Endodermal cell (in vitro differentiated cells): ENCODE results near the gene TM4SF5. TPM values are rescaled to one million over a fixed set of nuclear protein-coding genes. Genes with fewer than 3 reads are reported as not detected.

Source experiments
- DNase-seq: peaks from one replicate; pipeline ENCODE4 v3.0.0-alpha.2; 2017
- H3K27ac ChIP-seq: 2 replicates; pipeline ENCODE4 v1.5.1; 2013; ENCODE audit warnings: mild to moderate bottlenecking, low read depth, low read length, moderate library complexity
- H3K27me3 ChIP-seq: 2 replicates; pipeline ENCODE4 v1.6.1; 2013; ENCODE audit warnings: mild to moderate bottlenecking, low read length, moderate library complexity; ENCODE audit not compliant: insufficient read depth, control insufficient read depth, poor library complexity, severe bottlenecking
- H3K36me3 ChIP-seq: 2 replicates; pipeline ENCODE4 v1.7.0; 2013; ENCODE audit warnings: mild to moderate bottlenecking, low read length, moderate library complexity; ENCODE audit not compliant: control insufficient read depth, insufficient read depth
- H3K4me1 ChIP-seq: one replicate; pipeline ENCODE4 v1.7.0; 2013; ENCODE audit warnings: low read length; ENCODE audit not compliant: control insufficient read depth, insufficient read depth
- H3K4me3 ChIP-seq: 2 replicates; pipeline ENCODE4 v1.5.1; 2013; ENCODE audit warnings: mild to moderate bottlenecking, low read length, moderate library complexity
- H3K9ac ChIP-seq: 2 replicates; pipeline ENCODE4 v1.6.1; 2013; ENCODE audit warnings: mild to moderate bottlenecking, low read length, moderate library complexity; ENCODE audit not compliant: poor library complexity, severe bottlenecking; ENCODE audit errors: extremely low read depth
- H3K9me3 ChIP-seq: 2 replicates; pipeline ENCODE4 v1.6.1; 2013; ENCODE audit warnings: mild to moderate bottlenecking, low read length, moderate library complexity; ENCODE audit not compliant: control insufficient read depth
- H3K27ac Mint-ChIP-seq: 2 replicates; pipeline ENCODE4 v1.8.0; 2020; ENCODE audit warnings: mixed read lengths
- H3K27me3 Mint-ChIP-seq: 2 replicates; pipeline ENCODE4 v1.8.0; 2021; ENCODE audit warnings: mild to moderate bottlenecking, mixed read lengths; ENCODE audit not compliant: insufficient read depth
- H3K36me3 Mint-ChIP-seq: 2 replicates; pipeline ENCODE4 v1.8.0; 2020; ENCODE audit warnings: low read depth, mixed read lengths
- H3K4me1 Mint-ChIP-seq: 2 replicates; pipeline ENCODE4 v1.8.0; 2020; ENCODE audit warnings: mixed read lengths
- H3K4me3 Mint-ChIP-seq: 2 replicates; pipeline ENCODE4 v1.8.0; 2020; ENCODE audit warnings: mild to moderate bottlenecking, moderate library complexity, mixed read lengths
- H3K9me3 Mint-ChIP-seq: 2 replicates; pipeline ENCODE4 v1.8.0; 2020; ENCODE audit warnings: mild to moderate bottlenecking, mixed read lengths
- WGBS, 2 experiments: methylation state at CpG; one replicate each; pipeline versions ENCODE4 v1.1.5 to v1.1.7; 2013; ENCODE audit warnings: missing lambda C conversion rate in 2 of 2, mixed read lengths in 1 of 2; ENCODE audit not compliant: insufficient coverage in 1 of 2, insufficient read length in 1 of 2; 5-methylcytosine and 5-hydroxymethylcytosine counted together
- total RNA-seq, 2 donors: library from RNA; stranded (reverse); fragmentation: NEBNext Ultra II Directional in 1 of 2; extraction: Animal tissue kit (Norgen Biotek cat#: 25700) in 1 of 2; gene quantifications; 2 replicates in 1 of 2; 3 replicates in 1 of 2; pipeline ENCODE4 v1.2.1, GENCODE V29; 2021
- TF ChIP-seq, protein P1 (sequence below): fragments of 200-600 bp; sonication (generic); conservative IDR thresholded peaks from 2 replicates; pipeline ENCODE4 v1.5.0; 2021; ENCODE audit warnings: antibody characterized with exemption, mild to moderate bottlenecking

TM4SF5 gene
- total RNA-seq, 2 donors from 2014 or later: not detected

DNA sequence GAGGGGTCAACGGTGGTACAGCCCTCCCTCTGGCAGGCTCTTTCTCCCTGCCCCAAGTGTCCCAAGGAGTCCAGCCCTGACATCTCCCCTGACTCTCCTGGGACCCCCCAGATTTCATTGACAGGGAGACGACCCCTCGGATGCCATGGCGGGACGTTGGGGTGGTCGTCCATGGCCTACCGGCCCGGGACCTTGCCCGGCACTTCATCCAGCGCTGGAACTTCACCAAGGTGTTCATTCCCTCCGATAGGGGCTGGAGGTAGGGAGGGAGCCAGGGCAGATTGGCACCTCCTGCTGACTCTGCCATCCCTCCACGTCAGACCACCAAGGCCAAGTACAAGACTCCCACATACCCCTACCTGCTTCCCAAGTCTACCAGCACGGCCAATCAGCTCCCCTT lies 45.1 kb downstream of the TM4SF5 start:
- peaks cover 56% of the 10 kb centered on the region for H3K36me3 Mint-ChIP-seq
- DNase-seq: no peak
- Histone ChIP-seq H3K36me3 (peaks cover 43% of the 10 kb centered on the region), H3K9me3 (no peaks in the 10 kb centered on the region), H3K4me3 (no peak overlapping the region), H3K4me1 (no peaks in the 10 kb centered on the region), H3K9ac (no peak overlapping the region), H3K27ac (no peak overlapping the region), H3K27me3 (no peaks in the 10 kb centered on the region)
- H3K27ac Mint-ChIP-seq: no peak overlapping the region
- H3K27me3 Mint-ChIP-seq: no peaks in the 10 kb centered on the region
- H3K4me3 Mint-ChIP-seq: no peak overlapping the region
- TF ChIP-seq, protein P1, sequence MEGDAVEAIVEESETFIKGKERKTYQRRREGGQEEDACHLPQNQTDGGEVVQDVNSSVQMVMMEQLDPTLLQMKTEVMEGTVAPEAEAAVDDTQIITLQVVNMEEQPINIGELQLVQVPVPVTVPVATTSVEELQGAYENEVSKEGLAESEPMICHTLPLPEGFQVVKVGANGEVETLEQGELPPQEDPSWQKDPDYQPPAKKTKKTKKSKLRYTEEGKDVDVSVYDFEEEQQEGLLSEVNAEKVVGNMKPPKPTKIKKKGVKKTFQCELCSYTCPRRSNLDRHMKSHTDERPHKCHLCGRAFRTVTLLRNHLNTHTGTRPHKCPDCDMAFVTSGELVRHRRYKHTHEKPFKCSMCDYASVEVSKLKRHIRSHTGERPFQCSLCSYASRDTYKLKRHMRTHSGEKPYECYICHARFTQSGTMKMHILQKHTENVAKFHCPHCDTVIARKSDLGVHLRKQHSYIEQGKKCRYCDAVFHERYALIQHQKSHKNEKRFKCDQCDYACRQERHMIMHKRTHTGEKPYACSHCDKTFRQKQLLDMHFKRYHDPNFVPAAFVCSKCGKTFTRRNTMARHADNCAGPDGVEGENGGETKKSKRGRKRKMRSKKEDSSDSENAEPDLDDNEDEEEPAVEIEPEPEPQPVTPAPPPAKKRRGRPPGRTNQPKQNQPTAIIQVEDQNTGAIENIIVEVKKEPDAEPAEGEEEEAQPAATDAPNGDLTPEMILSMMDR: no peak
- H3K4me1 Mint-ChIP-seq: no peaks in the 10 kb centered on the region
- WGBS, 2 experiments: 80 to 93% methylated on average over 9 to 13 of the region's 13 CpGs
- H3K9me3 Mint-ChIP-seq: peaks cover 2% of the 10 kb centered on the region

DNA sequence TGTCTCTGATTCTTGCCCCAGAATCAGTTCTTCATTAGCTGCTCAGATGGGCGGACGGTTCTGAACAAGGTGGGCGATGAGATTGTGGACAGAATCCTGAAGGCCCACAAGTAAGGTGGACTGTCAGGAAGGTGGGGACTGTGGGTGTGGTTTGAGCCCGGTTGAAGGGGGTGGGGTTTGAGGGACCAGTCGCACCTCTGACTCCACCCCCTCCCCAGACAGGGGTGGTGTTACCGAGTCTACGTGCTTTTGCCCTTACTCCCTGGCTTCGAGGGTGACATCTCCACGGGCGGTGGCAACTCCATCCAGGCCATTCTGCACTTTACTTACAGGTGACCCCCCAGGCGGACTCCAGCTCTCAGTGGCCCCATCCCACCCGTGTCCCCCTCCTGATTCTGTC lies 46.6 kb downstream of the TM4SF5 start:
- peaks cover 2% of the 10 kb centered on the region for H3K9me3 Mint-ChIP-seq
- no peak overlapping the region for H3K27ac Mint-ChIP-seq
- Histone ChIP-seq H3K27ac (no peak overlapping the region), H3K4me3 (no peak overlapping the region), H3K36me3 (peaks cover 47% of the 10 kb centered on the region), H3K27me3 (no peaks in the 10 kb centered on the region), H3K4me1 (no peaks in the 10 kb centered on the region), H3K9me3 (no peaks in the 10 kb centered on the region), H3K9ac (no peak overlapping the region)
- H3K4me3 Mint-ChIP-seq: no peak overlapping the region
- H3K4me1 Mint-ChIP-seq: no peaks in the 10 kb centered on the region
- no peaks in the 10 kb centered on the region for H3K27me3 Mint-ChIP-seq
- TF ChIP-seq, protein P1: no peak
- 77 to 87% methylated on average over 7 to 12 of the region's 12 CpGs for WGBS, 2 experiments
- DNase-seq: peak; percentile 71
- peaks cover 58% of the 10 kb centered on the region for H3K36me3 Mint-ChIP-seq

DNA sequence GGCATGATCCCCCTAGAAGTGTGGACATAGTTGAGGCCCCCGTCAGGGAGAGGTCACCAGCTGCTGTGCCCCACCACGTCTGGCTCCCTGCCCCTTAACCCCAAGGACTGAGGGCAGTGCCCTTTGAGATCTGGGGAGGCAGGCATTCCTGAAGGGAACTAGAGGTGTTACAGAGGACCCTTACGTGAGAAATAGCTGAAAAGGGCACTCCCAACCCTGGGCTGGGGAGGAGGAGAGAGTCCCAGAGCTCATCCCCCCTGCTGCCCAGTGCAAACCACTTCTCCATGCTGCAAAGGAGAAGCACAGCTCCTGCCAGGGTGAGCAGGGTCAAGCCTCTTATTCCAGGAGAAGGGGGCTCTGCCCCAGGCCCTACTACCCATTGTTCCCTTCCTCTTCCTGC lies 51.1 kb downstream of the TM4SF5 start:
- WGBS, 2 experiments: 94% methylated on average over 3 of the region's 3 CpGs; no CpG with 5 or more reads in 1 of the 2 experiments
- H3K27ac Mint-ChIP-seq: peak overlapping the region; percentile 30

More for the DNA sequence above, 51.1 kb downstream of the TM4SF5 start:
- Mint-ChIP-seq H3K9me3 (no peaks in the 10 kb centered on the region), H3K4me1 (no peaks in the 10 kb centered on the region), H3K27me3 (no peaks in the 10 kb centered on the region), H3K36me3 (peaks cover 31% of the 10 kb centered on the region), H3K4me3 (no peak overlapping the region)
- Histone ChIP-seq H3K4me1 (no peaks in the 10 kb centered on the region), H3K27me3 (no peaks in the 10 kb centered on the region), H3K4me3 (no peak overlapping the region), H3K9ac (no peak overlapping the region), H3K27ac (peak overlapping the region; percentile 24), H3K9me3 (no peaks in the 10 kb centered on the region), H3K36me3 (peaks cover 22% of the 10 kb centered on the region)
- TF ChIP-seq, protein P1: no peak
- no peak for DNase-seq
